Astrocyte of the hippocampus (primary cell): ENCODE results near the gene PLPP3.

Source experiments
- DNase-seq: peaks from one replicate; pipeline ENCODE4 v3.0.0; 2011; ENCODE audit warnings: low read depth, low spot score

The PLPP3 gene

DNA sequence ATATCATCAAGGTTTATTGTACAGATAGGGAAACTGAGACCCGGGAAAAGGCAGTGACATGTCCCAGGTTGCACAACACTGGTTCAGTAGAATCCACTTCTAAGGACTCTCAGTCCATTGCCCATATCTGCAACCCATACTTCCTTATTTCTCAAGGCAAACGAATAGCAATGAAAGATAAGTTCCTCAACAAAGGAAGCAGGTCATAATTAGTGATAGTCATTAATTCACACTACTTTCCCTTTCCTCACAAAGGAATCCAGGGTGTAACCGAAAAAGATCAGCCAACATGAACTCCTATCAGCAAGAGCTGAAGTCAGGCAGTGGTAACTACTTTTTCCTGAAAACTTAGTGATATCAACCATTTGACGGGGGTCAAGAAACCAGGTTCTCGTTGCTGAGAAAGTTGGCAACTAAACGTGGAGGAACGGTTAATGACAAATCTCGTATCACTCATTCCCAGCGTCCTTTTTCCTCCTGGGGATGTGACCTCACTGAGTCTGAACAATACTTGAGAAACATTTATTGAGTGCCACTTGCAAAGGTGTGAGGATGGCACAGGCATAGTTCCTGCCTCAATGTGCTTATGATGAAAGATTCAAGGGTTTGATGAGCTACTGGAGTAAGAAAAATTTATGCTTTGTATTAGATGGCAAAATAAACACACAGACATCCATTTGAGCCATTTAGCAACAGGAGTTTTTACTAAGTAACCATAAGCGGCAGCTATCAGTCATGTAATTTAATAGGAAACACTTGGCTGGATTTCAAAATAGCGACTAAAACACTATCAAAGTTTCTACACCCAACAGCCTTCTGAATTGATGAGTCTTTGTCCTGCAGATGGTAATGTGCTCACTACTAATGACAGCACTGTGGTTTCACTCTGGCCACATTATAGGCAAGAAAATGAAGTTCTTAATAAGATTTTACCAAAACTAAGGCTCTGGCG is 82.3 kb downstream of the PLPP3 start:
- DNase-seq, result no peak

- DNase-seq, result no peak
These were observed 83.2 kb downstream of the PLPP3 start for GRCh38 chr1:56496158-56496557.

- no peak for DNase-seq
These were observed 83.8 kb downstream of the PLPP3 start for GRCh38 chr1:56495538-56495937.

DNA sequence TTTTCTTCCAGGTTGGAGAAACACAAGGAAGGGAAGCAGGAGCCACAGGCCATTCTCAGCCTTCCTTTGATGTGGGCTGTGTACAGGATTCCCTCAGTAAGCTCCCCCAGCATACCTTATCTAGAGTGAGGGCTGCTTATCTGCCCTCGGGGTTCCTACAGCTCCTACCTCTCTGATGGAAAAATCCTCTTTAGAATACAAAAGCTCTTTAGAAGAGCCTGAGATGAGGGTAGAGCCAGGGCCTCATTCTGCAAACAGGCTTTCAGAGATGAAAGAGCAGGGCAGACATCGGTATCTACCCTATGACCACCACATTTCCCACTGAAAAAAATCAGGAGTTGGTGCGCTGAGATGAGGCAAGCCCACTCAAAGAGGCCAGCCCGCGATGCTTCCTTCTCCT is 85.1 kb downstream of the PLPP3 start:
- no peak for DNase-seq

DNA sequence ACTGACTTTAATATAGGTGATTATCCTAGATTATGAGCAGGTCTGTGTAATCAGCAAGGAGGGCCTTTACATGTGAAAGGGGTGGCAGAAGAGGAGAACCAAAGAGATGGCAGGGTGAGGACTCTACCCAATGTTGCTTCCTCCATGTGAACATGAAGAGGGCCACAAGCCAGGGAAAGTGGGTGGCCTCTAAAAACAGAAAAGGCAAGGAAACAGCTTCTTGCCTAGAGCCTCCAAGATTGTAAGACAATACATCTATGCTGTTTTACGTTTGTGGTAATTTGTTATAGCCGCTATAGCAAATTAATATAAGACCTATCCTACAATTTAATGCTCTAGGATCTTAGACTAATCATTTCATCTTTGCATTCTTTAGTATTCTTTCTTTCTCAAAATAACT is 85.5 kb downstream of the PLPP3 start:
- no peak for DNase-seq

GRCh38 chr1:56491441-56491840 is 87.9 kb downstream of the PLPP3 start:
- peak; percentile 38 for DNase-seq

- no peak for DNase-seq
These were observed 88.7 kb downstream of the PLPP3 start for GRCh38 chr1:56490619-56491018.

DNA sequence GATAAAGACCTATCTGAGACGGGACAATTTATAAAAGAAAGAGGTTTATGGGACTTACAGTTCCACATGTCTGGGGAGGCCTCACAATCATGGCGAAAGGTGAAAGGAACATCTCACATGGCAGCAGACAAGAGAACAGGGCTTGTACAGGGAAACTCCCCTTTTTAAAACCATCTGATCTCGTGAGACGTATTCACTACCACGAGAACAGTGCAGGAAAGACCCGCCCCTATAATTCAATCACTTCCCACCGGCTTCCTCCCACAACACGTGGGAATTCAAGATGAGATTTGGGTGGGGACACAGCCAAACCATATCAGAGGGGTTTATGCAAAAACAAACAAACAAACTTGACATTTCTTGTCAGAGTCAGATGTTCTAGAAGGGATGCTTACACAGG is 89.7 kb downstream of the PLPP3 start:
- DNase-seq, result no peak

DNA sequence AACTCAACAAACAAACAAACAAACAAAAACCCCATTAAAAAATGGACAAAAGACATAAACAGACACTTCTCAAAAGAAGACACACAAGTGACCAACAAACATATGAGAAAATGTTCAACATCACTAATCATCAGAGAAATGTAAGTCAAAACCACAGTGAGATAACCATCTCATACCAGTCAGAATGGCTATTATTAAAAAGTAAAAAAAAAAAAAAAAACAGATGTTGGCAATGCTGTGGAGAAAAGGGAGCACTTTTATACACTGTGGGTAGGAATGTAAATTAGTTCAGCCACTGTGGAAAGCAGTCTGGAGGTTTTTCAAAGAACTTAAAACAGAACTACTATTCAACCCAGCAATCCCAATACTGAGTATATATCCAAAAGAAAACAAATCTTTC is 94.7 kb downstream of the PLPP3 start:
- no peak for DNase-seq

DNA sequence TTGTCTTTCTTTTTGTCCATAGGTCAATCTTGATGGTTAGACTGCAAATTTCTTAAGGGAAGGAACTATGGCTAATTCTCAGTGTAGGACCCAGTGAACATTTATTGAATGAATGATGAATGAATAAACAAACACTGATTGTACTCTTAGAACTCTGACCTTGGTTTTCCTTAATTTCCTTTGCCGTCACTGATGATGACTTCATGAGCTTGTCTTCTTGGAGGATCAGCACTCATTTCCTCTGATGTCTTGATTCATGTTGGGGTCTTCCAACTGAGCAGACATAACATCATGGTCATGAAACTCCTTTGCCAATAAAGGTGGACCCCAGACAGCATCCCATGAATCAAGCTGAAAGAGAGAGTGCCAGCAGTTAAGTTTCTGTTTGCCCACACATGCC is 96.3 kb downstream of the PLPP3 start:
- DNase-seq, result no peak

- no peak for DNase-seq
These were observed 96.9 kb downstream of the PLPP3 start for GRCh38 chr1:56482486-56482885.

DNA sequence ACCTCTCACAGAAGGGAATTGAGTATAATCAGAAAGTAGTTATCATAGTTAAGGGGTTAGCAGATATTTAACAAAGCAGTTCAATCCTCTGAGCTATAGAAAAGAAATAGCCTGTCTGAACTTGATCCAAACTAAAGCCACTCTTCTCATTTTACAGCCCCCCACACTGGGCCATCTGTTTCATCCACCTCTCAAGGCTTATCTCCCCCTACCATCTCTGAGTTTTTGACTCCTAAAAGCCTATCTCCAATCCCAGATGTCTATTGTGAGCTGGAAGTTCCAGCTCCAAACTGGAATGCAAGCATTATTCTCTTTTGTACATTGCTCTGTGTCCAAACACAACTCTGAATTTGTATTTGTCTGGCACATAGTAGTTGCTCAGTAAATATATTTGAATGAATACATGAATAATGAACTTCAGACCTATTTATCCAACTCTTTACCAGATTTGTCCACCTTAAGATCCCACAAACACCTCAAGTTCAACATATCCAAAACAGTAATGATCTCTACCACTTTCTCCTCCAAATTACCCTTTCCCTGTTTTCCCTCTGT is 98.1 kb downstream of the PLPP3 start:
- DNase-seq, result no peak

DNA sequence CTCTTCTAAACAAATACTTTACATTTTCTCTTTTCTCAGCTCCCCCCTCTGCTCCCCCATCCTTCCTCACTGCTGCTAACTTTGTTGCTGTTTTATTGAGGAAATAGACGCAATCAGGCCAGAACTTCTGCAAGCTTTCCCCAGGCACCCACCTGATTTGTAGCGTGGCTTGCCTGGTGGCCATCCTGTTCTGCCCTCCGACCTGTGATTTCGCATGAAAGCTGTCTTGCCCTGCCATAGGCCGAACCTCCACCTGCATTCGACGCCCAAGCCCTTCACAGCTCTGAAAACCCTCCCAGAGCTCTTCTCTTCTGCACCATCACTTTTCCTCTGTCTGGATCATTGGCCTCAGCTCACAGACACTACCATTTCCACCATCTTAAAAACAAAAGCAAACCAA is 100.6 kb downstream of the PLPP3 start:
- no peak for DNase-seq

GRCh38 chr1:56477164-56478111 is 101.9 kb downstream of the PLPP3 start:
- DNase-seq, result peak; percentile 83

- DNase-seq, result peak; percentile 24
These were observed 105.6 kb downstream of the PLPP3 start for GRCh38 chr1:56473582-56474270.

DNA sequence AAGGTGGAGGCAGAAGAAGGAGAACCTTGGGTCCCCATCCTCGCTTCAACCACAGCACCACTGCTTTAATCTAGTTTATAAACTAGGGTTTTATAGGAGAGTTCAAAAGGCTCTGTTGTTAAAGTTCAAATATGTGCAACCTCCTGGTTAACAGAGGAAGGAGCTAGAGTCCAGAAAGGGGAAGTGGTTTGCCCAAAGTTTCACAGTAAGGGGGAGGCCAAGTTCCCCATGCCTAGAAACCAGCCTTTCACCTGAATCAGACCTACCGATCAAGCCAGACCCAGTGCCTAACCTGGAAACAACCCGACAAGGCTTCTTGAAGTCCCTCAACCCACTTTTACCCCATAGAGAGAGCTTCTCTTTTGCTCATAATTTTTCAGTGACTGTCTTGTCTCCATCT is 106.5 kb downstream of the PLPP3 start:
- DNase-seq, result no peak

DNA sequence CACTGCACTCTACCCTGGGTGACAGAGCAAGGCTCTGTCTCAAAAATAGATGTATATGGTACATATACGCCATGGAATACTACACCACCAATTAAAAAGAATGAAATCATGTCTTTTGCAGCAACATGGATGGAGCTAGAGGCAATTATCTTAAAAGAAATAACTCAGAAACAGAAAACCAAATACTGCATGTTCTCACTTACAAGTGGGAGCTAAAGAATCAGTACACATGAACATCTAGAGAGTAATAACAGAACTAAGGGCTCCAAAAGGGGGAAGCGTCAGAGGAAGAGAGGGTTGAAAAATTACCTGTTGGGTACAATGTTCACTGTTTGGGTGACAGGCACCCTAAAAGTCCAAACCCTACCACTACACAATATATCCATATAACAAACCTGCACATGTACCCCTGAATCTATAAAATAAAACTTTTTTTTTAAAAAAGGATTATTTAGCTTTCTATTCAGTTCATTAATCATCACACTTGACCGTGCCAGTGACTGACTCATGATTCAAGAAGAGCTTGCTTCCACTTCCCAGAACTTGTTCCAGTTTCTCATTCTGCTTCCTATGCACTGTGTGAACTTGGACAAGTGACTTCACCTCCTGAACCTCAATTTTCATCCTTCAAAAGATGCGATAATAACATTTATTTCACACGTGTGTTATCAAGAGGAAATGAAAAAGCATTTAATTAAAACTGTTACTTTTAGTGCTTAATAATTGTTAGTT is 109.6 kb downstream of the PLPP3 start:
- DNase-seq, result peak; percentile 55

GRCh38 chr1:56468518-56468917 is 110.8 kb downstream of the PLPP3 start:
- no peak for DNase-seq

- DNase-seq, result no peak
These were observed 112.8 kb downstream of the PLPP3 start for GRCh38 chr1:56466538-56466937.

GRCh38 chr1:56464294-56464693 is 115.1 kb downstream of the PLPP3 start:
- no peak for DNase-seq

DNA sequence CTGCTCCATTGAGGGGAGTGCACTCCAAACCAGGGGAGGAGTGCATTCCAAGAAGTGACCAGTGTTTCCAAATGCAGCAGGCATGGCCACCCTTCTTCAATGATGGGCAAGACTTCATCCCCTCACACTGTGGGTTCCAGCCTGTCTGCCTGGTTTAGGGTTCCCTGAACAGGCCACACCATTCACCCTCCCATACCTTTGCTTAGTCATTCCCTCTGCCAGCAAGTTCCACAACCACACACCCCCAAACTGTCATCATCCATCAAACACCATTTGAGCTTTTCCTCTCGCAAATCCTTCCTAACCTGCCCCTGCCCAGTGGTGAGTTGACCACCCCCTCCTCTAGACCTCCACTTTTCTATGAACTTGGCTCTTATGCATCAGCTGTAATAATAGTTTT is 116.0 kb downstream of the PLPP3 start:
- DNase-seq, result no peak
